Panc1 (cell line): Measurements from ENCODE around the gene CD8A. TPM values are rescaled to one million over a fixed set of nuclear protein-coding genes. Genes with fewer than 3 reads are reported as not detected.

Experiments used
- ATAC-seq: fragments of 200-7000 bp; cut with Tn5 transposase; 2 replicates; pipeline ENCODE4 v1.9.1; 2020; ENCODE audit warnings: mild to moderate bottlenecking, moderate library complexity
- BruUV-seq: library from RNA; stranded (reverse); fragments of 400-500 nt; replicated peaks from 2 replicates; lab custom pipeline; 2021; lab: Mats Ljungman, UMichigan
- CTCF ChIA-PET: fragments of 300-600 bp; sonication (Branson Sonifier 250); formaldehyde crosslinking; loops from one replicate; lab custom pipeline; 2022; ENCODE audit warnings: antibody characterized with exemption; lab: Charles Lee
- POLR2A ChIA-PET: fragments of 300-600 bp; sonication (Branson Sonifier 250); formaldehyde crosslinking; loops from one replicate; lab custom pipeline; 2022; ENCODE audit warnings: antibody characterized with exemption; lab: Charles Lee
- DNase-seq: peaks from one replicate; pipeline ENCODE4 v3.0.0-alpha.2; 2010; ENCODE audit warnings: low read depth, low spot score
- H3K27ac ChIP-seq: 2 replicates; pipeline ENCODE4 v1.5.1; 2011; ENCODE audit warnings: mild to moderate bottlenecking, low read length, inconsistent platforms
- H3K27me3 ChIP-seq: fragments of 200-500 bp; sonication (Bioruptor generic); 2 replicates; pipeline ENCODE4 v1.6.0; 2014; ENCODE audit warnings: low read length, inconsistent platforms; ENCODE audit not compliant: control insufficient read depth, insufficient read depth
- H3K36me3 ChIP-seq: fragments of 200-500 bp; sonication (Bioruptor generic); 2 replicates; pipeline ENCODE4 v1.5.1; 2014; ENCODE audit warnings: inconsistent platforms, mild to moderate bottlenecking, low read length, moderate library complexity; ENCODE audit not compliant: control insufficient read depth, insufficient read depth
- H3K4me1 ChIP-seq: 2 replicates; pipeline ENCODE4 v1.5.1; 2011; ENCODE audit warnings: inconsistent platforms, mild to moderate bottlenecking, low read length, moderate library complexity; ENCODE audit not compliant: control insufficient read depth, insufficient read depth
- H3K4me3 ChIP-seq, 2 experiments: 2 replicates each; pipeline ENCODE4 v1.5.1; 2011 to 2012; ENCODE audit warnings: low read depth in 2 of 2, low read length in 2 of 2, mild to moderate bottlenecking in 2 of 2, inconsistent platforms in 1 of 2, moderate library complexity in 1 of 2
- H3K9me3 ChIP-seq: fragments of 200-500 bp; sonication (Bioruptor generic); 2 replicates; pipeline ENCODE4 v1.5.1; 2014; ENCODE audit warnings: low read depth, mild to moderate bottlenecking, inconsistent platforms, low read length, moderate library complexity; ENCODE audit not compliant: control insufficient read depth, insufficient read depth
- CTCF ChIP-seq: fragments of 450-650 bp; IDR thresholded peaks from 2 replicates; pipeline ENCODE4 v1.5.1; 2017; ENCODE audit warnings: mild to moderate bottlenecking
- POLR2AphosphoS5 ChIP-seq: IDR thresholded peaks from 2 replicates; pipeline ENCODE4 v1.6.1; 2012; ENCODE audit warnings: mild to moderate bottlenecking, low read depth, low read length, moderate library complexity
- REST ChIP-seq, 2 experiments: IDR thresholded peaks; 2 replicates each; pipeline ENCODE4 v1.6.1; 2011 to 2012; ENCODE audit warnings: low read depth in 2 of 2, control low read depth in 1 of 2, low read length in 1 of 2, mild to moderate bottlenecking in 1 of 2, moderate library complexity in 1 of 2; ENCODE audit not compliant: insufficient read depth in 1 of 2
- SIN3A ChIP-seq: IDR thresholded peaks from 2 replicates; pipeline ENCODE4 v1.6.1; 2012; ENCODE audit warnings: low read depth, mild to moderate bottlenecking, low read length, moderate library complexity, borderline replicate concordance; ENCODE audit not compliant: insufficient read depth
- TCF7L2 ChIP-seq: IDR thresholded peaks from 2 replicates; pipeline ENCODE4 v1.6.1; 2011; ENCODE audit warnings: mild to moderate bottlenecking, low read depth, low read length, inconsistent platforms
- in situ Hi-C: cut with HindIII; loops from 2 replicates; pipeline ENCODE4 v1.10.0; 2016; ENCODE audit warnings: low sequenced_read_pairs, low pct_unique_long_range_greater_than_20kb
- intact Hi-C: fragments of 100-400 bp; cut with micrococcal nuclease; formaldehyde crosslinking; loops from one replicate; pipeline ENCODE4 v1.10.0; 2022; ENCODE audit not compliant: unreplicated experiment
- total RNA-seq: library from RNA; stranded (reverse); gene quantifications from one replicate; pipeline ENCODE4 v1.2.1, GENCODE V29; 2021; ENCODE audit not compliant: unreplicated experiment

The CD8A gene
- total RNA-seq, 1 experiment from 2014 or later: 0.41 TPM

- BruUV-seq: no TSS peak
- intact Hi-C loops: no loop called here
- TF ChIP-seq POLR2AphosphoS5 (no peak), CTCF (no peak), TCF7L2 (no peak), REST (IDR thresholded peaks at IDR 0.05; ENCODE audit: insufficient read depth in 1 of 2, low read depth in 2 of 2, low read length in 1 of 2) (no peak), SIN3A (no peak)
- POLR2A ChIA-PET: no interaction called here
- Histone ChIP-seq H3K4me1 (no peaks in the 10 kb centered on the region), H3K36me3 (peaks cover 16% of the 10 kb centered on the region), H3K9me3 (no peaks in the 10 kb centered on the region), H3K4me3 (no peak overlapping the region), H3K27ac (no peak overlapping the region), H3K27me3 (no peaks in the 10 kb centered on the region)
- ATAC-seq: no peak
- in situ Hi-C loops: no loop called here
- DNase-seq: no peak
- CTCF ChIA-PET: no interaction called here
These were observed 15.9 kb downstream of the CD8A start for GRCh38 chr2:86774862-86775261.

- no peak for TF ChIP-seq REST (IDR thresholded peaks at IDR 0.05; ENCODE audit: insufficient read depth in 1 of 2, low read depth in 2 of 2, low read length in 1 of 2)
- no peak for TF ChIP-seq CTCF
- TF ChIP-seq TCF7L2: no peak
- no peak for TF ChIP-seq SIN3A
- TF ChIP-seq POLR2AphosphoS5: no peak
- POLR2A ChIA-PET: no interaction called here
- Histone ChIP-seq H3K4me3 (no peak overlapping the region), H3K36me3 (peaks cover 18% of the 10 kb centered on the region), H3K4me1 (no peaks in the 10 kb centered on the region), H3K27me3 (no peaks in the 10 kb centered on the region), H3K9me3 (no peaks in the 10 kb centered on the region), H3K27ac (no peak overlapping the region)
- in situ Hi-C loops (no loop called here), intact Hi-C loops (no loop called here)
- CTCF ChIA-PET: no interaction called here
- no peak for DNase-seq
- BruUV-seq: no TSS peak
- ATAC-seq: no peak
These were observed 18.1 kb downstream of the CD8A start for GRCh38 chr2:86772611-86773010.
